IMR-90 (cell line): ENCODE results near the gene C1QTNF8.

ENCODE experiments used
- BHLHE40 ChIP-seq: fragments of 150-350 bp; IDR thresholded peaks from 2 replicates; pipeline ENCODE4 v1.6.1; 2016; ENCODE audit warnings: mild to moderate bottlenecking, low read depth, low read length
- CTCF ChIP-seq: conservative IDR thresholded peaks from 2 replicates; pipeline ENCODE4 v1.5.1; 2012; ENCODE audit warnings: mild to moderate bottlenecking, low read depth, low read length, improper control_type of control experiment
- FOS ChIP-seq: fragments of 150-350 bp; IDR thresholded peaks from 2 replicates; pipeline ENCODE4 v1.6.1; 2016; ENCODE audit warnings: low read depth, low read length
- POLR2A ChIP-seq: IDR thresholded peaks from 2 replicates; pipeline ENCODE4 v1.6.1; 2012; ENCODE audit warnings: mild to moderate bottlenecking, low read depth, low read length
- SMC3 ChIP-seq: fragments of 150-350 bp; IDR thresholded peaks from 2 replicates; pipeline ENCODE4 v1.6.1; 2016; ENCODE audit warnings: low read depth, mild to moderate bottlenecking, antibody characterized with exemption, low read length, moderate library complexity

GRCh38 chr16:1131378-1131994, 35.4 kb upstream of the C1QTNF8 start:
- no peak for TF ChIP-seq CTCF
- no peak for TF ChIP-seq SMC3
- no peak for TF ChIP-seq BHLHE40
- no peak for TF ChIP-seq POLR2A
- TF ChIP-seq FOS = no peak
